Keratinocyte (primary cell): ENCODE measurements around the gene DNAJC5G. TPM values are rescaled to one million over a fixed set of nuclear protein-coding genes. Genes with fewer than 3 reads are reported as not detected.
A peak's percentile ranks its signal among the peaks of the same experiment; 100 is the strongest.

Source experiments
- DNase-seq: peaks from one replicate; pipeline ENCODE4 v3.0.0-alpha.2; 2011; ENCODE audit warnings: low read depth, missing footprints, low spot score
- FAIRE-seq: peaks from 2 replicates; lab custom pipeline; 2011; peaks lifted over from hg19 to GRCh38; lab: Jason Lieb, UNC
- H2AFZ ChIP-seq: 2 replicates; pipeline ENCODE4 v1.6.0; 2012; ENCODE audit warnings: low read length, control low read depth, inconsistent platforms; ENCODE audit not compliant: control insufficient read depth
- H3K27ac ChIP-seq: 2 replicates; pipeline ENCODE4 v1.5.1; 2011; ENCODE audit warnings: low read length; ENCODE audit not compliant: control insufficient read depth, insufficient read depth
- H3K27me3 ChIP-seq: 3 replicates; pipeline ENCODE4 v1.6.0; 2011; ENCODE audit warnings: low read length; ENCODE audit not compliant: control insufficient read depth, insufficient read depth; ENCODE audit errors: extremely low read depth
- H3K36me3 ChIP-seq, 2 experiments: 2 replicates in 1 of 2; 3 replicates in 1 of 2; pipeline ENCODE4 v1.5.1; 2011; ENCODE audit warnings: low read length in 2 of 2, mild to moderate bottlenecking in 1 of 2; ENCODE audit not compliant: control insufficient read depth in 2 of 2, insufficient read depth in 2 of 2; ENCODE audit errors: extremely low read depth in 1 of 2
- H3K4me1 ChIP-seq: 3 replicates; pipeline ENCODE4 v1.5.1; 2011; ENCODE audit warnings: low read length; ENCODE audit not compliant: control insufficient read depth, insufficient read depth; ENCODE audit errors: extremely low read depth
- H3K4me2 ChIP-seq: 3 replicates; pipeline ENCODE4 v1.6.0; 2011; ENCODE audit warnings: low read depth, low read length; ENCODE audit not compliant: control insufficient read depth, insufficient read depth; ENCODE audit errors: extremely low read depth
- H3K4me3 ChIP-seq, 3 experiments: fragments of 200-600 bp in 1 of 3; sonication (generic) in 1 of 3; 2 replicates in 2 of 3; 3 replicates in 1 of 3; pipeline ENCODE4 v1.5.1; 2011 to 2016; ENCODE audit warnings: low read length in 3 of 3, mild to moderate bottlenecking in 3 of 3, control low read depth in 2 of 3, inconsistent platforms in 1 of 3, low read depth in 1 of 3, mixed read lengths in 1 of 3, mixed run types in 1 of 3, moderate library complexity in 1 of 3; ENCODE audit not compliant: control insufficient read depth in 2 of 3, insufficient read depth in 2 of 3; ENCODE audit errors: extremely low read depth in 1 of 3
- H3K79me2 ChIP-seq: 2 replicates; pipeline ENCODE4 v1.6.0; 2012; ENCODE audit warnings: low read length; ENCODE audit not compliant: control insufficient read depth, insufficient read depth
- H3K9ac ChIP-seq: 3 replicates; pipeline ENCODE4 v1.6.0; 2011; ENCODE audit warnings: low read length; ENCODE audit not compliant: control insufficient read depth, insufficient read depth; ENCODE audit errors: extremely low read depth
- H3K9me1 ChIP-seq: 3 replicates; pipeline ENCODE4 v1.6.0; 2011; ENCODE audit warnings: low read length; ENCODE audit not compliant: control insufficient read depth, insufficient read depth; ENCODE audit errors: extremely low read depth
- H3K9me3 ChIP-seq: 2 replicates; pipeline ENCODE4 v1.5.1; 2012; ENCODE audit warnings: low read depth, low read length; ENCODE audit not compliant: control insufficient read depth
- H4K20me1 ChIP-seq: 3 replicates; pipeline ENCODE4 v1.6.0; 2011; ENCODE audit warnings: low read length; ENCODE audit not compliant: control insufficient read depth, insufficient read depth; ENCODE audit errors: extremely low read depth
- CTCF ChIP-seq, 3 experiments: IDR thresholded peaks in 1 of 3; conservative IDR thresholded peaks in 1 of 3; optimal IDR thresholded peaks in 1 of 3; 2 replicates in 2 of 3; 3 replicates in 1 of 3; pipeline versions ENCODE3 to v1.5.1; 2011; ENCODE audit warnings: low read length in 3 of 3, mild to moderate bottlenecking in 3 of 3, moderate library complexity in 2 of 3, control low read depth in 1 of 3, inconsistent platforms in 1 of 3; ENCODE audit not compliant: insufficient read depth in 2 of 3; ENCODE audit errors: extremely low read depth in 1 of 3
- EZH2 ChIP-seq: IDR thresholded peaks from one replicate; pipeline ENCODE4 v1.6.1; 2012; ENCODE audit warnings: inconsistent platforms, mild to moderate bottlenecking, low read length, moderate library complexity
- dilution Hi-C: fragments of 300-500 bp; cut with MboI; formaldehyde crosslinking; loops from one replicate; pipeline ENCODE4 v1.7.0; 2020; ENCODE audit warnings: low sequenced_read_pairs; ENCODE audit not compliant: extremely low pct_ligation_motif_present
- polyA plus RNA-seq, 5 experiments: library from polyadenylated mRNA; depleted of rRNA in 3 of 5; stranded (reverse) in 3 of 5; stranded (forward) in 1 of 5; unstranded in 1 of 5; fragments of >200 nt; gene quantifications; 1 replicate in 1 of 5; 2 replicates in 3 of 5; 3 replicates in 1 of 5; pipeline versions ENCODE4 v1.2.1 to v1.2.3, GENCODE V29; 2011 to 2012; ENCODE audit warnings: missing spikeins in 2 of 5, low read depth in 1 of 5, low replicate concordance in 1 of 5

Gene DNAJC5G
- polyA plus RNA-seq, 1 donor (not counting 4 experiments of a cell fraction or from before 2014, with no cell fraction given) = not detected

- Histone ChIP-seq H3K27me3 (peaks cover 77% of the 10 kb centered on the region), H3K36me3 (no peaks in the 10 kb centered on the region), H2AFZ (peak within 1 kb of the TSS; percentile 26), H3K9me3 (no peaks in the 10 kb centered on the region), H3K9ac (no peak within 1 kb of the TSS), H3K4me3 (peak within 1 kb of the TSS; percentile 27 to 54 (median 42)), H3K27ac (no peak within 1 kb of the TSS), H3K9me1 (no peaks in the 10 kb centered on the region), H3K79me2 (no peaks in the 10 kb centered on the region), H3K4me1 (peaks cover 14% of the 10 kb centered on the region), H4K20me1 (peaks cover 2% of the 10 kb centered on the region), H3K4me2 (peak within 1 kb of the TSS; percentile 71)
- peak; percentile 92 for TF ChIP-seq EZH2
- no peak for TF ChIP-seq CTCF (optimal IDR thresholded peaks at IDR 0.05 in 1 of 3, IDR thresholded peaks at IDR 0.05 in 1 of 3, conservative IDR thresholded peaks at IDR 0.05 in 1 of 3; ENCODE audit: extremely low read depth in 1 of 3, insufficient read depth in 2 of 3, low read length in 3 of 3)
- DNase-seq (no peak), FAIRE-seq (no peak)
- dilution Hi-C loops = no loop called here
Measured at GRCh38 chr2:27262379-27263286, 12.6 kb upstream of the DNAJC5G start, which contains the start of gene SLC30A3. Gene SLC30A3, minus strand, starts transcription at chr2:27263047. Its CDS starts 141 bp downstream, at chr2:27262906.

- no peak for FAIRE-seq
- no peak overlapping the region for H3K9ac ChIP-seq
Measured at GRCh38 chr2:27263287-27264252, 11.7 kb upstream of the DNAJC5G start.

More at GRCh38 chr2:27263287-27264252, 11.7 kb upstream of the DNAJC5G start:
- peaks cover 72% of the 10 kb centered on the region for H3K27me3 ChIP-seq
- no peaks in the 10 kb centered on the region for H3K9me3 ChIP-seq
- H3K4me3 ChIP-seq = peak overlapping the region; percentile 27 to 44 (median 42)
- peaks cover 14% of the 10 kb centered on the region for H3K4me1 ChIP-seq
- H4K20me1 ChIP-seq = peaks cover 2% of the 10 kb centered on the region
- no peak overlapping the region for H3K27ac ChIP-seq
- no peaks in the 10 kb centered on the region for H3K79me2 ChIP-seq
- H2AFZ ChIP-seq = no peak overlapping the region
- no peak for DNase-seq
- peak overlapping the region; percentile 71 for H3K4me2 ChIP-seq
- TF ChIP-seq CTCF (optimal IDR thresholded peaks at IDR 0.05 in 1 of 3, IDR thresholded peaks at IDR 0.05 in 1 of 3, conservative IDR thresholded peaks at IDR 0.05 in 1 of 3; ENCODE audit: extremely low read depth in 1 of 3, insufficient read depth in 2 of 3, low read length in 3 of 3) = no peak
- peak; percentile 98 for TF ChIP-seq EZH2
- dilution Hi-C loops = no loop called here
- no peaks in the 10 kb centered on the region for H3K9me1 ChIP-seq
- no peaks in the 10 kb centered on the region for H3K36me3 ChIP-seq
